Fibroblast of gingiva (primary cell): ENCODE data around the gene DCUN1D3.
"Not testable (repeated sequence)": the region's sequence is repeated elsewhere in the genome, so short reads cannot be mapped to it uniquely, and the experiment has no call there.

Experiments used
- DNase-seq: peaks from one replicate; pipeline ENCODE4 v3.0.0-alpha.2; 2011; ENCODE audit warnings: low read depth

The DCUN1D3 gene

DNA sequence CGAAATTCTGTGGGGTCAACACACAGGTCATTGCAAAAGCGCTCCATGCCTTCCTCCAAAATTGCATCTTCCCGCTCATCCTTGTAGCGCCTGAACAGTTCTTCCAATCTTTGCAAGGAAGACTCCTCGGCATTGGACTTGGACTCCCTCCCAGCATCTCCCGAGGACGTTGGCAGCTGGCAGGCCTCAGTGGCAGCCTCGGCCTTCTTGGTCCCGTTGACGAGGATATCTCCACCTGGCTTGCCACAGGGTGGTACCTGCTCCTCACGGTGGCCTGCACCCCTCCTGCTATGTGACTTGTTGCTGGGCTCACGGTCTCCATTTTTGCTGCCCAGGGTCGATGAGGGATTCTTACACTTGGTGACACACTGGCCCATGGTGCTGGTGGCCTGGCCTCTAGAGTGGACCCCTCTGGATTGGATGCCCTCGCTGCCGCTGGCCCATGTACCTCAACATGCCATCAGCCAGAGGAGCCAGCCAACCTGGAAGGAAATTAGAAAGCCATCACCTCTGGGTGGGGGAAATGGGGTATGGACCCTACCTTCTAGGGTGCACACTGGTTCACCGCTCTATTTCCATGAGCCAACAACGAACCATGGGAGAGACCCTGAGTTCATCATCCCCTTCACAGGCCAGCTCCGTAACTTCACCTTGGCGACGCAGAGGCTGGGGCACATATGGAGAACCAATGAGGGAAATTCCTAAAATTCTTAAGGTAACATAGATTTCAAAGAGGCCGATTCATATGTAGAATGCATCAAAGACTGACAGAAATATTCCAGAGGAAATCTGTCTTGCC lies 37.8 kb downstream of the DCUN1D3 start:
- no peak for DNase-seq

- not testable (repeated sequence) for DNase-seq
Measured at GRCh38 chr16:20860995-20861394, 39.2 kb downstream of the DCUN1D3 start.

DNA sequence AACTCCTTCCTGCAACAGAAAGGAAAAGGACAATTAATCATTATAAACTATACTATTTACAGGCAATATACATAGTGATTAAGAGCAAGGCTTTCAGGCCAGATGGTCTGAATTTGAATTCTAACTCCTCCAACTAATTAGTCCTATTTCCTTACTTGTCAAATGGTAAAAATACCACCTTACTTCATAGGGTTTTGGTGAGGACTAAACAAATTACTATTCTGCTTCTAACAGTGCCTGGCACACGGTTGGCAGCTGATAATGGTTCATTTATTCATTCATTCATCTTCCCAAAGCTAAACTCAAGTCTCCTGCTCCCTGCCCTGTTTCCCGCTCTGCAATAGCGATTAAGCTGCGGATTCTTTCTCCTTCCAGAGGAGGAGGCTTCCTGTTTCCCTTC lies 39.8 kb downstream of the DCUN1D3 start:
- no peak for DNase-seq

GRCh38 chr16:20859699-20860098 lies 40.5 kb downstream of the DCUN1D3 start:
- no peak for DNase-seq

DNA sequence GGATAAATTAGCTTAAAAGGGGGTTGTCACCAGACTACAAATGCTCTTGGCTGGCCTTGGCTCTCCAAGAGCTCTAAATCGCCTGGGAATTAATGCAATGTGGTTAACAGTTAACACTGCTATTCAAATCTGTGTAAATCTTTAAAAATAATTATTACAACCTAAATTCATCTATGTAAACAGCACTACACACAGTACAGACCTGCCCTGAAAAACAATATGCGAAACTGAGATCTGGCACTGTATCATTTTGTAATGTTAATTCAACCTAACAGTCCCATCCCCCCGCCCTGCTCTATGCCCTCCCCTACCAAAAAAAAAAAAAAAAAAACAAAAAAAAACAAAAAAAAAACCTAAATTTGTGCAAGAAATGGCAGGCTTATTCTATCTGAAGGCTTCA lies 40.9 kb downstream of the DCUN1D3 start:
- no peak for DNase-seq

GRCh38 chr16:20857281-20857680 lies 42.9 kb downstream of the DCUN1D3 start:
- DNase-seq, result no peak

DNA sequence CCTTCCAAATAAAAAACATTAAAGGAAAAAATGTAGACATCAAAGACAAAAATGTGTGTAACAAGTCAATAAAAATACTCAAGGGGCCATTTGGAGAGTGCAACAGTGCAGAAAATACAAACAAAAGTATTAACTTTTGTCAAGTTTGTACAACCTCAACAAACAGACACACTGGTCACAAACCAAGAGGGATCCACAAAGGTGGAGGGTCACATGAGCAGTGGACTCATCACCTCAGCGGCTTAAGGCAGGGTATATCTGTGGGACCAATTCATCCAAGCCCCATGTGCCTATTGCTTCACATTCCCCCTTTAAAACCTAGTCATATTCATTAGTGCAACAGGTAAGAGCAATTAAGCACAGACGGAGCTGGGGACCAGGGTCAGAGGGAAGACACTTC lies 45.2 kb downstream of the DCUN1D3 start:
- no peak for DNase-seq

DNA sequence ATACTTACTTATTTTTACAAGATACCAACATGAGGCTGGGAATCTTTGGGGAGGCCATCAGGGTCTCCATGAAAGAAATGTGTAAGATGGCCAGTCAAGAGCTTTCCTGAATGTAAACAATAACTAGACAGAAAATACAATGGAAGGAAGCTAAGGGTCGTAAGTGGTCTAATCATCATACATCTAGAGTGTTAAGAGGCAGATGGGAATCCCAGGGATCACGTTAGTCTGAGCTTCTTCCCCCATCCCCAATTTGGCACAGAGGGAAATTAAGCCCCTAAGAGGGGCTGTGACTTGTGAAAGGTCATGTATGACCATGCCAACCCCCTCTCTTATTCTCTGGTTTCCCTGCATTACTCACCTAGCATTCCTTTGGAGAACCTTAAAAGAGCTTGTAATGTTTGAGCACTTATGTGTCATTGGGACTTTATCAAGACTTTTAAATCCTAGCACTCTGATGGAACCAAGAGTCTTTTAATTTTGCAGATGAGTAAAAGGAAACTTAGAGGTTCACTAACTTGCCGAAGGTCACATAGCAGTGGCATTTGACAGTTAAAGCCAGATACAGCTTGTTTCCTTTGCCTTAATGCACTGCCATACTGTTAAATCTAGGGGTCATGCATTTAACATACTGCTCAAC lies 46.1 kb downstream of the DCUN1D3 start:
- no peak for DNase-seq

DNA sequence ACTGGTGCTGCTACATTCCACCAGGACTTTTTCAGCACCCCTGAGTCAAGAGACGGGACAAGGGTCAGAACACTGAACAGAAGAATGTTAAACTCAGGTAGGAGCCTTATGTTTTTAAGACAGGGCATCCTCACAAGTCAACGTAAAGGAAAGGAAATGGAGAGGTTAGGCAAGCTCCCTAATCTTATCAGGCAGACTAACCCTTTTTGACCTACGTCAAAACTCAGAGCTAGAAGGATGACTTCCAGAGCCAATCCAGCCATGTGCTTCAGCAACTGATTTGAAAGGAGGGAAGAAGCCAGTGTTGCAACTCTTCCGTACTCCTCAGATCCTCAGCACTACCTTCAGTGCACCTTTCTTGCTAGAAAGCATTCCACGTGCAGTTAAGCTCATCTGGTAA lies 47.0 kb downstream of the DCUN1D3 start:
- no peak for DNase-seq

- peak; percentile 97 for DNase-seq
Measured at GRCh38 chr16:20851601-20852000, 48.6 kb downstream of the DCUN1D3 start.

DNA sequence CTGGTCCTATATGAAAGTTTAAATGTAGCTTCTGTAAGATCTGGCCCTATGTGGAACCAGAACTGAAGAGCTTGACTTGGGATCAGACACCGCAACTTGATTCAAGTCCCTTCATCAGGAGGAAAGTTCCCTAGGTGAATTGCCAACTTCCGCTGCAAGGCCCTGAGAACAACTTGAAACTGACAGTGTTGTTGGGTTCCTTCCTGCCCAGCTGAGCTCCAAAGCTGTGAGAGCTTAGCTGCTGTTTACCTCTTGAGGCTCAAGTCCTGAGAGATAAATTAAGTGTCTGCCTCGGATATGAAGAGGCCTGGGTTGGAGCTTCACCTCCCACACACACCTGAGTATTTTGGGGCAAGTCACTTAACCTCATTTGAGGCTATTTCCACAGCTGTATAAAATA lies 49.2 kb downstream of the DCUN1D3 start:
- peak; percentile 14 for DNase-seq

- peak; percentile 58 for DNase-seq
Measured at GRCh38 chr16:20849589-20850390, 50.4 kb downstream of the DCUN1D3 start.

- DNase-seq, result no peak
Measured at GRCh38 chr16:20847550-20847949, 52.6 kb downstream of the DCUN1D3 start.

DNA sequence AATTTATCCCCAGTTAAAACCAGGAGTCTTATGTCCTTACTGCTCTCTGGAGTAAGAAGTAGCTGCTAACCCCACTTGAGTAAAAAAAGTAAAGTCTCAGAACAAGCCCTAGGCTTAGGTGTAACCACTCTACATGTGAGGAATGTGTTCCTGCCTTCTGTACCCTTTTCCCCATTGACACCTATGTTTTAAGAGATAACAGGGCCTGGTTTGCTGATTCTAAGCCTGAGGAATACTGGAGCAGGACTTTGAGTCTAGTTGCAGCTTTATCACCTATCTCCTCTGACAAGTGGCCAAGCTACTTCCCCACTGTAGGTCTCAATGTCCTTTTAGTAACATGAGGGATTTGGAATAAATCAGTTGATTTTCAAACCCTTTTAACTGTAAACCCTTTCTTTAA lies 53.6 kb downstream of the DCUN1D3 start:
- no peak for DNase-seq

GRCh38 chr16:20846030-20846429 lies 54.1 kb downstream of the DCUN1D3 start:
- DNase-seq, result no peak

DNA sequence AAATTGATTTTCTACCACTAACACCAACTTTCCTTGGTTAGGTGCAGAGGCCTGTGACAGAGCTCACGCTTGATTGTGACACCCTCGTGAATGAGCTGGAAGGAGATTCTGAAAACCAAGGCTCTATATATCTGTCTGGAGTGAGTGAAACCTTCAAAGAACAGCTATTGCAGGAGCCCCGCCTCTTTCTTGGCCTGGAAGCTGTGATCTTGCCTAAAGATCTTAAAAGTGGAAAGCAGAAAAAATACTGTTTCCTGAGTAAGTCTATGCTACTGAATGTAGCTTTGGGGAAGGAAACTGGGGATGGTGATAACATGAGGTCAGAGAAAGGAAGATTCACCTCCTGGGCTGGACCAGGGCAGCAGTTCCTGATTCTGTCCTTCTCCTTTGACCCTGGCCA lies 55.6 kb downstream of the DCUN1D3 start:
- no peak for DNase-seq

- no peak for DNase-seq
Measured at GRCh38 chr16:20844054-20844453, 56.1 kb downstream of the DCUN1D3 start.

DNA sequence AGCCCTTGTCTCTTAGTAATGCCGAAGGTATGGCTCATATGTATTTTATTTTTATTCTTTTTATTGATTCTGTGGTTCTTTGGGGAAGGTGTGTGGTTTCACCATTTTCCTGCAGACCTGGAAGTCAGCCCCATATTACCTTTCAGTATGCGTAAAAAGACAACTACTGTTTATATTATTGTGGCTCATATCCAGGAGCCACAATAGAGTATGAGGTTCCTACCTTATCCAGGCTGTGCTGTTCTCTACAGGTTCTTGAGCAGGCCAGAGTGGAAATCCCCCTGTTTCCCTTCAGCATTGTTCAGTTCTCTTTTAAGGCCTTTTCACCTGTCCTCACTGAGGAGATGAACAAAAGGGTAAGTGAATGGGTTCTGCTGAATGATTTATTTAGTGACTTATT lies 60.7 kb downstream of the DCUN1D3 start:
- no peak for DNase-seq

DNA sequence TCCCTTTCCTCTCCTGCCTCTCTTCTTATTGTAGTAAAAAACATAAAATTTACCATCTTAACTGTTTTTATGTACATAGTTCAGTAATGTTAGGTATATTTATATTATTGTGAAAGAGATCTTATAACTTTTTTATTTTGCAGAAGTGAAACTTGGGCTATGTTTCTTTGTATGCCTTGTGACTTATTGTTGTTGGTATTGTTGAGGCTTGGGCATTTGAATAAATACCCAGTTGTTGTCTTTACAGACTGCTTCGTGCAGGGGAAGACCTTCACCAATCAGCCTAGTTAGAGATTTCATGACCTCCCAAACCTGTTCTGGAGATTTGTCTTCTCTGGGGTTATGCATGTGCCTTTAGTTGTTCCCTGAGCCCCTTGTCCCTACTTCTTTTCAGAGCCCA lies 61.9 kb downstream of the DCUN1D3 start:
- DNase-seq, result no peak

DNA sequence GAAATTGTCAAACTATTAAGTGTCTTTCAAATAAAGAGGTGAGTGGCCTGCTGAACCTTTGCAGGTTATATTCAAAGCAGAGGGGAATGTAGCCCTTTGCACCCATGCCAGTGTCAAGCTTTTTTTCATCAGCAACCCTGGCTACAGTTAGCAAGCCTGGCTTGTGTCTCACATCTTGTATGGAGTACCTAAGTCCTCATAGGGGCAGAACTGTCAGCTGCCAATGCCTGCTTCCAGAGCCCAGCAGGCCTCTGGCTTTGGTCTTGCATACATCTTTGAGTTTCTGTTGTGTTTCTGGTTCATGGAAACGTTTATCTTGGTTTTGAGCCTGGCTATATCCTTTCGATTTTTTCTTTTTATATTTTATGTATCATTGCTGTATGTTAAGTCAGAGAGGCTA lies 67.1 kb downstream of the DCUN1D3 start:
- DNase-seq, result no peak

GRCh38 chr16:20830372-20830771 lies 69.8 kb downstream of the DCUN1D3 start:
- DNase-seq, result no peak

DNA sequence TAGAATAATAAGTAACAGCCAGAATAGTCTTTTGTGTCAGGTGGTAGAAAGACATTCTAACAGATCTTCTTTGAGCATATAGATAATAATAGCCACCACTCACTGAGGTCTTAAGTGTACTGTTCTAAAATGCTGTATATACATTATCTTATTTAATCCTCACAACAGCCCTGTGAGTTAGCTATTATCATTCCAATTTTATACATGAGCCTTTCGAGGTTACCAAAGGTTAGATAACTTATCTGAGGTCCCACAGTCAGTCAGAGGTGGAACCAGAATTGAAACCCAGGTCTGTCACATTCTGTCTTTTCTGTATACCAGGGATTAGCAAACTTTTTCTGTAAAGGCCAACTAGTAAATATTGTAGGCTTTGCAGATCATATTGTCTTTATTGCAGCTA lies 70.6 kb downstream of the DCUN1D3 start:
- no peak for DNase-seq

DNA sequence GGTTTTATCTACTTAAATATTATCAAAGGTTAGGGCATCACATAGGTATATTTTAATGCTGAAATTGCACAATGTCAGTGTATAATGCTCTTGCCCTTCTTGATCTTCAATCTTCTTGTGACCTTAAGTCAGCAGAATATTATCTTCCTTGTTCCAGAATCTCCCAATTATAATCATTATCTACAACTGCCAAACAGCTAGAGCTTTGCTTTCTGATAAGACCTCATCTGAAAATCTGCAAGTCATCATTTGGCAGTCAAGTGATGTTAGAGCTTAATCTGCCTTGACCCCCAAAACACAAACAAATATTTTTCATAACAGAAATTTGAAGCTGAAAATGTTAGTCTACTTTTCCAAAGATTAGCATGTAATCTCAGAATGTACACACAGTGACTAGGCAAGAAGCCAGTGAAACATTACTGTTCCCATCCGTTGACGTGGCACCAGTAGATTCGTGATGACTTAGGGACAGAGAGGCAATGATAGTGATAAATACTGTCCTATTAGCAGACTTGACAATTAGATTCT lies 74.1 kb downstream of the DCUN1D3 start:
- no peak for DNase-seq
